Right atrium auricular region (tissue), 2 donors: ENCODE results near the gene CNOT4. TPM values are rescaled to one million over a fixed set of nuclear protein-coding genes. Genes with fewer than 3 reads are reported as not detected.

ENCODE experiments used
- DNase-seq: peaks from one replicate; pipeline ENCODE4 v3.0.0-alpha.2; 2019; ENCODE audit warnings: low spot score
- H3K27ac ChIP-seq, 2 donors: fragments of 200-600 bp; sonication (generic); 1 replicate in 1 of 2; 2 replicates in 1 of 2; pipeline ENCODE4 v1.5.1; 2016 to 2019
- H3K27me3 ChIP-seq, 2 donors: fragments of 200-600 bp; sonication (generic); one replicate each; pipeline versions ENCODE4 v1.5.1 to v1.6.0; 2017 to 2019
- H3K36me3 ChIP-seq: fragments of 200-600 bp; sonication (generic); one replicate; pipeline ENCODE4 v1.5.1; 2016
- H3K4me1 ChIP-seq, 2 donors: fragments of 200-600 bp; sonication (generic); one replicate each; pipeline versions ENCODE4 v1.5.1 to v1.6.0; 2017 to 2019
- H3K4me3 ChIP-seq, 2 donors: fragments of 200-600 bp; sonication (generic); 1 replicate in 1 of 2; 2 replicates in 1 of 2; pipeline ENCODE4 v1.5.1; 2017 to 2019; ENCODE audit warnings: mild to moderate bottlenecking in 1 of 2, moderate library complexity in 1 of 2
- H3K9me3 ChIP-seq, 2 donors: fragments of 200-600 bp; sonication (generic); one replicate each; pipeline ENCODE4 v1.5.1; 2019
- CTCF ChIP-seq, 2 donors: fragments of 200-600 bp; sonication (generic); IDR thresholded peaks; one replicate each; pipeline ENCODE4 v1.5.1; 2019; ENCODE audit warnings: antibody characterized with exemption in 2 of 2
- total RNA-seq, 2 donors: library from RNA; depleted of rRNA; stranded (reverse); fragments of >200 nt; gene quantifications; one replicate each; pipeline ENCODE4 v1.1.0, GENCODE V29; 2016

CNOT4 gene
- total RNA-seq, 2 donors from 2014 or later: 23.3 to 25.3 TPM

GRCh38 chr7:135372222-135372621 lies 137.7 kb downstream of the CNOT4 start:
- Histone ChIP-seq H3K27ac (no peak overlapping the region), H3K4me3 (no peak overlapping the region), H3K36me3 (no peaks in the 10 kb centered on the region), H3K9me3 (no peaks in the 10 kb centered on the region), H3K27me3 (no peaks in the 10 kb centered on the region), H3K4me1 (peaks cover 0 to under 1% of the 10 kb centered on the region in 2 donors)
- DNase-seq: no peak
- no peak for TF ChIP-seq CTCF (IDR thresholded peaks at IDR 0.05)

GRCh38 chr7:135370656-135371055 lies 139.2 kb downstream of the CNOT4 start:
- DNase-seq: no peak
- no peaks in the 10 kb centered on the region for H3K36me3 ChIP-seq
- H3K27me3 ChIP-seq: no peaks in the 10 kb centered on the region
- H3K4me1 ChIP-seq: peaks cover 0 to 12% of the 10 kb centered on the region in 2 donors
- H3K9me3 ChIP-seq: no peaks in the 10 kb centered on the region
- H3K27ac ChIP-seq: no peak overlapping the region
- H3K4me3 ChIP-seq: no peak overlapping the region
- TF ChIP-seq CTCF (IDR thresholded peaks at IDR 0.05): no peak

- Histone ChIP-seq H3K4me3 (no peak overlapping the region), H3K4me1 (peaks cover 0 to 15% of the 10 kb centered on the region in 2 donors), H3K9me3 (no peaks in the 10 kb centered on the region), H3K36me3 (no peaks in the 10 kb centered on the region), H3K27me3 (no peaks in the 10 kb centered on the region), H3K27ac (no peak overlapping the region)
- TF ChIP-seq CTCF (IDR thresholded peaks at IDR 0.05): no peak
- no peak for DNase-seq
These were observed 140.5 kb downstream of the CNOT4 start for GRCh38 chr7:135369405-135369804.

- DNase-seq: no peak
- Histone ChIP-seq H3K27ac (no peak overlapping the region), H3K9me3 (no peaks in the 10 kb centered on the region), H3K36me3 (no peaks in the 10 kb centered on the region), H3K4me1 (peaks cover 0 to 15% of the 10 kb centered on the region in 2 donors), H3K4me3 (no peak overlapping the region), H3K27me3 (no peaks in the 10 kb centered on the region)
- TF ChIP-seq CTCF (IDR thresholded peaks at IDR 0.05): no peak
These were observed 141.3 kb downstream of the CNOT4 start for GRCh38 chr7:135368416-135369186.

- H3K4me3 ChIP-seq: no peak overlapping the region
- no peaks in the 10 kb centered on the region for H3K9me3 ChIP-seq
- H3K36me3 ChIP-seq: peaks cover 8% of the 10 kb centered on the region
- no peak for TF ChIP-seq CTCF (IDR thresholded peaks at IDR 0.05)
- no peak for DNase-seq
- no peaks in the 10 kb centered on the region for H3K27me3 ChIP-seq
- peaks cover 0 to 15% of the 10 kb centered on the region in 2 donors for H3K4me1 ChIP-seq
- H3K27ac ChIP-seq: no peak overlapping the region
These were observed 142.9 kb downstream of the CNOT4 start for GRCh38 chr7:135366843-135367508.
